PC-9 (cell line): ENCODE results near the gene RABAC1. TPM values are rescaled to one million over a fixed set of nuclear protein-coding genes. Genes with fewer than 3 reads are reported as not detected.

Source experiments
- BruUV-seq: library from RNA; stranded (reverse); fragments of 400-500 nt; replicated peaks from 2 replicates; lab custom pipeline; 2021; lab: Mats Ljungman, UMichigan
- CTCF ChIA-PET: fragments of 300-600 bp; sonication (Branson Sonifier 250); formaldehyde crosslinking; loops from one replicate; lab custom pipeline; 2022; ENCODE audit warnings: antibody characterized with exemption; lab: Charles Lee
- POLR2A ChIA-PET: fragments of 300-600 bp; sonication (Branson Sonifier 250); formaldehyde crosslinking; loops from one replicate; lab custom pipeline; 2022; ENCODE audit warnings: antibody characterized with exemption; ENCODE audit not compliant: unreplicated experiment; lab: Charles Lee
- DNase-seq, 2 experiments: peaks; one replicate each; pipeline versions ENCODE4 v3.0.0 to v3.0.0-alpha.2; 2015 to 2022; ENCODE audit warnings: mixed read lengths in 1 of 2
- H2AFZ ChIP-seq: fragments of 200-600 bp; sonication (generic); 2 replicates; pipeline ENCODE4 v1.8.1; 2017; ENCODE audit warnings: antibody characterized with exemption
- H3F3A ChIP-seq: fragments of 200-600 bp; sonication (generic); 2 replicates; pipeline ENCODE4 v1.8.1; 2017; ENCODE audit warnings: antibody characterized with exemption, mild to moderate bottlenecking, low read depth; ENCODE audit not compliant: insufficient read depth
- H3K27ac ChIP-seq: fragments of 200-600 bp; sonication (generic); 2 replicates; pipeline ENCODE4 v1.6.1; 2016; ENCODE audit warnings: mixed run types
- H3K27me3 ChIP-seq: fragments of 200-600 bp; sonication (generic); 2 replicates; pipeline ENCODE4 v1.6.1; 2016; ENCODE audit warnings: low read depth, mixed run types; ENCODE audit not compliant: insufficient read depth
- H3K36me3 ChIP-seq: fragments of 200-600 bp; sonication (generic); 2 replicates; pipeline ENCODE4 v1.6.1; 2016; ENCODE audit warnings: low read depth, mixed run types
- H3K4me1 ChIP-seq: fragments of 200-600 bp; sonication (generic); replicated peaks from 2 replicates; pipeline ENCODE4 v1.6.1; 2016; ENCODE audit warnings: mixed run types; ENCODE audit not compliant: insufficient read depth
- H3K4me2 ChIP-seq: fragments of 200-600 bp; sonication (generic); 2 replicates; pipeline ENCODE4 v1.6.1; 2017; ENCODE audit warnings: mixed run types
- H3K4me3 ChIP-seq: fragments of 200-600 bp; sonication (generic); 2 replicates; pipeline ENCODE4 v1.6.1; 2016; ENCODE audit warnings: mixed run types
- H3K79me2 ChIP-seq: fragments of 200-600 bp; sonication (generic); 2 replicates; pipeline ENCODE4 v1.6.1; 2017; ENCODE audit warnings: low read depth, mixed run types
- H3K9me2 ChIP-seq: fragments of 200-600 bp; sonication (generic); 2 replicates; pipeline ENCODE4 v1.8.1; 2017; ENCODE audit warnings: mild to moderate bottlenecking; ENCODE audit not compliant: insufficient read depth
- H3K9me3 ChIP-seq: fragments of 200-600 bp; sonication (generic); 2 replicates; pipeline ENCODE4 v1.8.1; 2016; ENCODE audit warnings: low read depth; ENCODE audit not compliant: insufficient read depth
- H4K20me1 ChIP-seq: fragments of 200-600 bp; sonication (generic); 2 replicates; pipeline ENCODE4 v1.8.1; 2017; ENCODE audit not compliant: insufficient read depth
- EZH2 ChIP-seq: fragments of 200-600 bp; sonication (generic); IDR thresholded peaks from 2 replicates; pipeline ENCODE4 v1.8.0; 2017; ENCODE audit warnings: antibody characterized with exemption, low read depth
- intact Hi-C: fragments of 100-400 bp; cut with micrococcal nuclease; formaldehyde crosslinking; loops from one replicate; pipeline ENCODE4 v1.10.0; 2022; ENCODE audit not compliant: unreplicated experiment
- total RNA-seq: library from RNA; stranded (reverse); gene quantifications from 2 replicates; pipeline ENCODE4 v1.2.3, GENCODE V29; 2021
- TF ChIP-seq, protein P1 (sequence below): fragments of 200-600 bp; sonication (generic); conservative IDR thresholded peaks from 2 replicates; pipeline ENCODE4 v1.6.1; 2017; ENCODE audit warnings: mixed run types, antibody characterized with exemption, mild to moderate bottlenecking, moderate library complexity

Gene RABAC1
- total RNA-seq, 1 experiment from 2014 or later = 110 TPM

DNA sequence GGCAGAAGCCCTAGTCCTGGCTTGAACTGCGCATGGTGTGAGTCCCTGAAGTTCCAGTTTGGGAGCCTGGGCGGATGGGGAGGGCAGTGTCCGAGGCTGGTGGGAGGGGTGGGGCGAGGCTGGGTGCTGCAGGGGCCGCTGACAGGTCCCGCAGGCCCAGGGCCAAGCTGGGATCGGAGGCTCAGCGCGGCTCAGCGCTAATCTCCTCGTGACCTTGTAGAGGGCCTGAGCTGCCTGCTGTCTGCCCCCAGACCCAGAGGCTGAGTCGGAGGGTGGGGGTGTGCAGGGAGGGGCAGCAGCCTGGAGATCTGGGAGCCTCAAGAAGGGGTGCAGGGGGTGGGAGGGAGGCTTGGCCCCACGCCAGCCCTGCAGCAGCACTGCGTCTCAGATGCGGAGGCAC lies 31.9 kb upstream of the RABAC1 start:
- H4K20me1 ChIP-seq = no peaks in the 10 kb centered on the region
- no peak overlapping the region for H3K27ac ChIP-seq
- no TSS peak for BruUV-seq
- intact Hi-C loops = loop anchor here (10.0 kb wide), 1 partner anchor 104 kb away; no protein-coding TSS in a partner anchor
- no peak overlapping the region for H2AFZ ChIP-seq
- CTCF ChIA-PET = no interaction called here
- no peak overlapping the region for H3K4me2 ChIP-seq
- DNase-seq = no peak
- H3F3A ChIP-seq = 0 out of 2 replicates have a peak, but pooled peaks cover 3% of the 10 kb centered on the region
- TF ChIP-seq EZH2 = no peak
- TF ChIP-seq, protein P1, sequence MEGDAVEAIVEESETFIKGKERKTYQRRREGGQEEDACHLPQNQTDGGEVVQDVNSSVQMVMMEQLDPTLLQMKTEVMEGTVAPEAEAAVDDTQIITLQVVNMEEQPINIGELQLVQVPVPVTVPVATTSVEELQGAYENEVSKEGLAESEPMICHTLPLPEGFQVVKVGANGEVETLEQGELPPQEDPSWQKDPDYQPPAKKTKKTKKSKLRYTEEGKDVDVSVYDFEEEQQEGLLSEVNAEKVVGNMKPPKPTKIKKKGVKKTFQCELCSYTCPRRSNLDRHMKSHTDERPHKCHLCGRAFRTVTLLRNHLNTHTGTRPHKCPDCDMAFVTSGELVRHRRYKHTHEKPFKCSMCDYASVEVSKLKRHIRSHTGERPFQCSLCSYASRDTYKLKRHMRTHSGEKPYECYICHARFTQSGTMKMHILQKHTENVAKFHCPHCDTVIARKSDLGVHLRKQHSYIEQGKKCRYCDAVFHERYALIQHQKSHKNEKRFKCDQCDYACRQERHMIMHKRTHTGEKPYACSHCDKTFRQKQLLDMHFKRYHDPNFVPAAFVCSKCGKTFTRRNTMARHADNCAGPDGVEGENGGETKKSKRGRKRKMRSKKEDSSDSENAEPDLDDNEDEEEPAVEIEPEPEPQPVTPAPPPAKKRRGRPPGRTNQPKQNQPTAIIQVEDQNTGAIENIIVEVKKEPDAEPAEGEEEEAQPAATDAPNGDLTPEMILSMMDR = no peak
- H3K9me3 ChIP-seq = no peaks in the 10 kb centered on the region
- POLR2A ChIA-PET = no interaction called here
- no peaks in the 10 kb centered on the region for H3K36me3 ChIP-seq
- H3K27me3 ChIP-seq = peaks cover 79% of the 10 kb centered on the region
- no peaks in the 10 kb centered on the region for H3K79me2 ChIP-seq
- no peaks in the 10 kb centered on the region for H3K9me2 ChIP-seq
- no peaks in the 10 kb centered on the region for H3K4me1 ChIP-seq
- no peak overlapping the region for H3K4me3 ChIP-seq

DNA sequence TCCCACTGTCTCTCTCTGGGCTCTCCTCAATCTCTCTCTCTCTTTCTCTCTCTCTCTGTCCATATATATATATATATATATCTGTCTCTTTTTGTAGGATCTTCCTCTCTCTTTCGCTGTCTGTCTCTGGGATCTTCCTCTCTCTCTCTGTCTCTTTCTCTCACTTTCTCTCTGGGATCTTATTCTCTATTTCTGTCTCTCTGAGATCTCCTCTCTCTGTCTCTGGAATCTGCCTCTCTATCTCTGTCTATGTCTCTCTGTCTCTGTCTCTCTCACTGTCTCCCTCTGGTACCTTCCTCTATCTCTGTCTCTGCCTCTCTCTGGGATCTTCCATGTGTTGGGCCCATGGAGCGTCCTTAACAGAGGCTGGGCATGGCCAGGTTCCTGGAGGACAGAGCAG lies 31.5 kb upstream of the RABAC1 start:
- Histone ChIP-seq H3K79me2 (no peaks in the 10 kb centered on the region), H3K9me3 (no peaks in the 10 kb centered on the region), H3K4me2 (no peak overlapping the region), H3K4me1 (no peaks in the 10 kb centered on the region), H3K9me2 (no peaks in the 10 kb centered on the region), H3K36me3 (no peaks in the 10 kb centered on the region), H3F3A (0 out of 2 replicates have a peak, but pooled peaks cover 3% of the 10 kb centered on the region), H3K27ac (no peak overlapping the region), H3K4me3 (no peak overlapping the region), H3K27me3 (peaks cover 77% of the 10 kb centered on the region), H2AFZ (no peak overlapping the region), H4K20me1 (no peaks in the 10 kb centered on the region)
- POLR2A ChIA-PET = no interaction called here
- no TSS peak for BruUV-seq
- CTCF ChIA-PET = no interaction called here
- no peak for TF ChIP-seq EZH2
- TF ChIP-seq, protein P1 = no peak
- DNase-seq = no peak
- intact Hi-C loops = loop anchor here (10.0 kb wide), 1 partner anchor 104 kb away; no protein-coding TSS in a partner anchor

DNA sequence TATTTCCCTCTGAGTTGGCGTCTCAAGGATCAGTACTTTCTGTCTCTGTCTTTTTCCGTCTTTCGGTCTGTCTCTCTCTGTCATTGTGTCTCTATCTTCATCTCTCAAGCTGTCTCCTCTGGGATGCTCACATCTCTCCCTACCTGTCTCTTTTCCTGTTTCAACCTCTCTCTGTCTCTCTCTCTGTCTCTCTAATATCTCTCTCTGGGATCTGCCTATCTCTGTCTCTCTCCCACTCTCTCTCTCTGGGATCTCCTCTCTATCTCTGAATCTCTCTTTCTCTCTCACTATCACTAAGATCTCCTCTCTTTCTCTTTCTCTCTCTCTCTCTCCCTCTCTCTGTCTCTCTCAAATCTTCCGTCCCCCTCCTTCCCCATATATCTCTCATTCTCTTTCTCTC lies 30.9 kb upstream of the RABAC1 start:
- no peak for DNase-seq
- H3K9me2 ChIP-seq = no peaks in the 10 kb centered on the region
- H3K4me1 ChIP-seq = no peaks in the 10 kb centered on the region
- no peaks in the 10 kb centered on the region for H3K79me2 ChIP-seq
- H3K4me3 ChIP-seq = no peak overlapping the region
- ChIA-PET CTCF (no interaction called here), POLR2A (no interaction called here)
- no peaks in the 10 kb centered on the region for H3K36me3 ChIP-seq
- no peak overlapping the region for H3K27ac ChIP-seq
- H3K4me2 ChIP-seq = no peak overlapping the region
- H3K27me3 ChIP-seq = peaks cover 71% of the 10 kb centered on the region
- no peaks in the 10 kb centered on the region for H3K9me3 ChIP-seq
- TF ChIP-seq, protein P1 = no peak
- no peak for TF ChIP-seq EZH2
- H3F3A ChIP-seq = 0 out of 2 replicates have a peak, but pooled peaks cover 3% of the 10 kb centered on the region
- H2AFZ ChIP-seq = no peak overlapping the region
- BruUV-seq = no TSS peak
- no peaks in the 10 kb centered on the region for H4K20me1 ChIP-seq
- intact Hi-C loops = loop anchor here (10.0 kb wide), 1 partner anchor 105 kb away; no protein-coding TSS in a partner anchor
